Liver (tissue), 9 donors: ENCODE data around the gene TNFAIP1. TPM values are rescaled to one million over a fixed set of nuclear protein-coding genes. Genes with fewer than 3 reads are reported as not detected.

ENCODE experiments used
- DNase-seq: peaks from one replicate; pipeline ENCODE4 v3.0.0-alpha.2; 2017; ENCODE audit warnings: low spot score
- H3K27ac ChIP-seq, 2 donors: one replicate each; pipeline ENCODE4 v1.7.0; 2013; ENCODE audit warnings: inconsistent platforms in 2 of 2, low read length in 2 of 2, control low read depth in 1 of 2, low read depth in 1 of 2, mild to moderate bottlenecking in 1 of 2
- H3K27me3 ChIP-seq, 4 donors: one replicate each; pipeline versions ENCODE4 v1.6.1 to v1.7.0; 2013; ENCODE audit warnings: low read length in 3 of 4, inconsistent platforms in 1 of 4, mild to moderate bottlenecking in 1 of 4, moderate library complexity in 1 of 4; ENCODE audit not compliant: control insufficient read depth in 4 of 4, insufficient read depth in 4 of 4
- H3K36me3 ChIP-seq, 4 donors: one replicate each; pipeline versions ENCODE4 v1.6.1 to v1.7.0; 2013; ENCODE audit warnings: low read length in 3 of 4, mild to moderate bottlenecking in 3 of 4, low read depth in 1 of 4, moderate library complexity in 1 of 4; ENCODE audit not compliant: control insufficient read depth in 4 of 4, insufficient read depth in 3 of 4
- H3K4me1 ChIP-seq, 4 donors: one replicate each; pipeline versions ENCODE4 v1.6.1 to v1.7.0; 2013; ENCODE audit warnings: low read length in 3 of 4, mild to moderate bottlenecking in 3 of 4, moderate library complexity in 1 of 4; ENCODE audit not compliant: control insufficient read depth in 4 of 4, insufficient read depth in 4 of 4
- H3K4me3 ChIP-seq, 3 donors: one replicate each; pipeline versions ENCODE4 v1.6.1 to v1.7.0; 2013; ENCODE audit warnings: low read length in 3 of 3, control low read depth in 1 of 3, low read depth in 1 of 3, mild to moderate bottlenecking in 1 of 3
- H3K9ac ChIP-seq, 2 donors: one replicate each; pipeline ENCODE4 v1.7.0; 2013; ENCODE audit warnings: low read length in 2 of 2, mild to moderate bottlenecking in 2 of 2, moderate library complexity in 2 of 2, control low read depth in 1 of 2, low read depth in 1 of 2
- H3K9me3 ChIP-seq, 4 donors: one replicate each; pipeline versions ENCODE4 v1.6.1 to v1.7.0; 2013; ENCODE audit warnings: low read length in 3 of 4; ENCODE audit not compliant: control insufficient read depth in 4 of 4
- ATF3 ChIP-seq: IDR thresholded peaks from 2 replicates; pipeline ENCODE4 v1.6.1; 2016; ENCODE audit warnings: antibody characterized with exemption
- CTCF ChIP-seq: fragments of 150-350 bp; IDR thresholded peaks from 2 replicates; pipeline ENCODE4 v1.5.1; 2017; ENCODE audit warnings: improper control_type of control experiment, low read depth, low read length; ENCODE audit not compliant: missing input control
- EGR1 ChIP-seq, 2 donors: IDR thresholded peaks; 2 replicates each; pipeline ENCODE4 v1.6.1; 2016 to 2018; ENCODE audit warnings: antibody characterized with exemption in 2 of 2, low read depth in 2 of 2
- FOXA1 ChIP-seq: IDR thresholded peaks from 2 replicates; pipeline ENCODE4 v1.6.1; 2016; ENCODE audit warnings: antibody characterized with exemption
- FOXA2 ChIP-seq: IDR thresholded peaks from 2 replicates; pipeline ENCODE4 v1.6.1; 2016; ENCODE audit warnings: antibody characterized with exemption
- GABPA ChIP-seq, 2 donors: IDR thresholded peaks in 1 of 2; conservative IDR thresholded peaks in 1 of 2; 2 replicates each; pipeline ENCODE4 v1.6.1; 2016; ENCODE audit warnings: antibody characterized with exemption in 2 of 2, mild to moderate bottlenecking in 1 of 2, moderate library complexity in 1 of 2
- HNF4A ChIP-seq, 2 donors: conservative IDR thresholded peaks; 2 replicates each; pipeline ENCODE4 v1.6.1; 2016; ENCODE audit warnings: antibody characterized with exemption in 2 of 2, mild to moderate bottlenecking in 2 of 2
- JUND ChIP-seq, 2 donors: IDR thresholded peaks; 2 replicates each; pipeline ENCODE4 v1.6.1; 2016; ENCODE audit warnings: antibody characterized with exemption in 2 of 2
- NR2F2 ChIP-seq: IDR thresholded peaks from 2 replicates; pipeline ENCODE4 v1.6.1; 2016; ENCODE audit warnings: antibody characterized with exemption
- RAD21 ChIP-seq, 2 donors: IDR thresholded peaks; 2 replicates each; pipeline ENCODE4 v1.6.1; 2016; ENCODE audit warnings: antibody characterized with exemption in 2 of 2, mild to moderate bottlenecking in 2 of 2
- REST ChIP-seq: IDR thresholded peaks from 2 replicates; pipeline ENCODE4 v1.6.1; 2016; ENCODE audit warnings: antibody characterized with exemption, mild to moderate bottlenecking
- SP1 ChIP-seq: IDR thresholded peaks from 2 replicates; pipeline ENCODE4 v1.6.1; 2018; ENCODE audit warnings: antibody characterized with exemption, mild to moderate bottlenecking
- TAF1 ChIP-seq: conservative IDR thresholded peaks from 2 replicates; pipeline ENCODE4 v1.6.1; 2016; ENCODE audit warnings: antibody characterized with exemption, mild to moderate bottlenecking
- YY1 ChIP-seq: IDR thresholded peaks from 2 replicates; pipeline ENCODE4 v1.6.1; 2016; ENCODE audit warnings: antibody characterized with exemption, mild to moderate bottlenecking
- ZBTB33 ChIP-seq: IDR thresholded peaks from 2 replicates; pipeline ENCODE4 v1.6.1; 2016; ENCODE audit warnings: antibody characterized with exemption
- WGBS: extraction: QIAGEN DNeasy Blood & Tissue Kit; methylation state at CpG from one replicate; pipeline ENCODE4 v1.1.7; 2013; 5-methylcytosine and 5-hydroxymethylcytosine counted together
- polyA plus RNA-seq, 2 donors: library from polyadenylated mRNA; stranded (reverse) in 1 of 2; unstranded in 1 of 2; fragments of 200-250 nt in 1 of 2; fragments of >200 nt in 1 of 2; fragmentation: Nextera tagmentation in 1 of 2; extraction: Ambion mirVana in 1 of 2; gene quantifications; one replicate each; pipeline versions ENCODE4 v1.2.1 to v1.2.3, GENCODE V29; 2013 to 2015
- total RNA-seq, 2 donors: library from RNA; depleted of rRNA; stranded (reverse); fragments of >200 nt; gene quantifications; one replicate each; pipeline ENCODE4 v1.2.3, GENCODE V29; 2014
- donor health status: healthy.
- donor health status: healthy.
- donor health status: healthy.
- donor health status: healthy.
- donor health status: healthy.

The TNFAIP1 gene
- total and polyA plus RNA-seq, 4 donors: 11.7 to 31.7 (median 19.6) TPM

- H3K4me1 ChIP-seq: peaks cover 4 to 51% (median 31%) of the 10 kb centered on the region in 4 donors
- H3K36me3 ChIP-seq: peaks cover 3 to 12% (median 8%) of the 10 kb centered on the region in 4 donors
- 27% methylated on average over 1 of the region's 1 CpG for WGBS
- H3K9ac ChIP-seq: peak overlapping the region in 1 of 2 donors; percentile 43
- no peaks in the 10 kb centered on the region for H3K27me3 ChIP-seq
- H3K27ac ChIP-seq: peak overlapping the region; percentile 62 to 75
- no peaks in the 10 kb centered on the region for H3K9me3 ChIP-seq
- peak overlapping the region in 2 of 3 donors; percentile 35 to 60 for H3K4me3 ChIP-seq
- no peak for DNase-seq
- TF ChIP-seq TAF1 (no peak), FOXA2 (no peak), REST (no peak), ZBTB33 (no peak), ATF3 (no peak), YY1 (peak; percentile 11), SP1 (no peak), GABPA (IDR thresholded peaks at IDR 0.05 in 1 of 2, conservative IDR thresholded peaks at IDR 0.05 in 1 of 2) (no peak)
These were observed 35.2 kb downstream of the TNFAIP1 start for GRCh38 chr17:28370744-28371103.

GRCh38 chr17:28371245-28372202 is 36.0 kb downstream of the TNFAIP1 start, which contains the start of gene SARM1:
Gene SARM1, plus strand, starts transcription at chr17:28371694. Its CDS starts 339 bp downstream, at chr17:28372033.
- WGBS: 9% methylated on average over 80 of the region's 80 CpGs
- Histone ChIP-seq H3K4me1 (peaks cover 4 to 45% (median 27%) of the 10 kb centered on the region in 4 donors), H3K36me3 (peaks cover 3 to 12% (median 8%) of the 10 kb centered on the region in 4 donors), H3K9me3 (no peaks in the 10 kb centered on the region), H3K4me3 (peak within 1 kb of the TSS in 2 of 3 donors; percentile 35 to 60), H3K9ac (peak within 1 kb of the TSS; percentile 26 to 43), H3K27me3 (no peaks in the 10 kb centered on the region), H3K27ac (peak within 1 kb of the TSS; percentile 62 to 75)
- peak; percentile 82 for DNase-seq
- peak; percentile 57 for TF ChIP-seq REST
- TF ChIP-seq EGR1 (IDR thresholded peaks at IDR 0.05; ENCODE audit: low read depth in 2 of 2): peak; percentile 45 to 60
- peak in 1 of 2 donors; percentile 10 for TF ChIP-seq GABPA (IDR thresholded peaks at IDR 0.05 in 1 of 2, conservative IDR thresholded peaks at IDR 0.05 in 1 of 2)
- TF ChIP-seq ZBTB33: no peak
- TF ChIP-seq JUND (IDR thresholded peaks at IDR 0.05): no peak
- no peak for TF ChIP-seq NR2F2
- no peak for TF ChIP-seq ATF3
- TF ChIP-seq FOXA1: no peak
- TF ChIP-seq HNF4A (conservative IDR thresholded peaks at IDR 0.05): no peak
- TF ChIP-seq SP1: peak; percentile 54
- TF ChIP-seq RAD21 (IDR thresholded peaks at IDR 0.05): no peak
- TF ChIP-seq YY1: no peak
- no peak for TF ChIP-seq TAF1
- TF ChIP-seq CTCF: no peak
